DMS153 (cell line): ENCODE measurements around the gene ATP10A.

ENCODE experiments used
- DNase-seq: peaks from one replicate; lab custom pipeline; 2025; lab: John Stamatoyannopoulos, UW

The ATP10A gene

GRCh38 chr15:25700916-25701315 is 162.2 kb downstream of the ATP10A start:
- no peak for DNase-seq

GRCh38 chr15:25697586-25697985 is 165.5 kb downstream of the ATP10A start:
- DNase-seq: no peak

- DNase-seq: no peak
Observed at GRCh38 chr15:25695875-25696760, 167.0 kb downstream of the ATP10A start.

- no peak for DNase-seq
Observed at GRCh38 chr15:25694823-25695312, 168.3 kb downstream of the ATP10A start.

GRCh38 chr15:25694239-25694584 is 168.9 kb downstream of the ATP10A start:
- DNase-seq: no peak

- DNase-seq: no peak
Observed at GRCh38 chr15:25693321-25694238, 169.5 kb downstream of the ATP10A start.

- DNase-seq: no peak
Observed at GRCh38 chr15:25691544-25692430, 171.3 kb downstream of the ATP10A start.

- no peak for DNase-seq
Observed at GRCh38 chr15:25690673-25691543, 172.2 kb downstream of the ATP10A start.

- no peak for DNase-seq
Observed at GRCh38 chr15:25689592-25689991, 173.5 kb downstream of the ATP10A start.

GRCh38 chr15:25688166-25688565 is 175.0 kb downstream of the ATP10A start:
- DNase-seq: no peak

- DNase-seq: no peak
Observed at GRCh38 chr15:25687689-25688088, 175.4 kb downstream of the ATP10A start.

GRCh38 chr15:25687276-25687675 is 175.9 kb downstream of the ATP10A start:
- no peak for DNase-seq

GRCh38 chr15:25686780-25687179 is 176.3 kb downstream of the ATP10A start:
- DNase-seq: no peak

- DNase-seq: no peak
Observed at GRCh38 chr15:25684521-25685431, 178.4 kb downstream of the ATP10A start.

- no peak for DNase-seq
Observed at GRCh38 chr15:25683911-25684310, 179.2 kb downstream of the ATP10A start.

GRCh38 chr15:25683415-25683814 is 179.7 kb downstream of the ATP10A start:
- DNase-seq: no peak

- no peak for DNase-seq
Observed at GRCh38 chr15:25682340-25682739, 180.8 kb downstream of the ATP10A start.

GRCh38 chr15:25680686-25681025 is 182.5 kb downstream of the ATP10A start:
- DNase-seq: no peak

- no peak for DNase-seq
Observed at GRCh38 chr15:25679964-25680685, 183.0 kb downstream of the ATP10A start.
